CD4-positive, alpha-beta T cell treated with Interferon gamma for 1 hour (primary cell): Measurements from ENCODE around the gene TBXA2R.
"Not testable (repeated sequence)": the region's sequence is repeated elsewhere in the genome, so short reads cannot be mapped to it uniquely, and the experiment has no call there.

Experiments used
- DNase-seq: peaks from one replicate; pipeline ENCODE4 v3.0.0-alpha.2; 2020

The TBXA2R gene

GRCh38 chr19:3576696-3577443, 29.8 kb downstream of the TBXA2R start:
- DNase-seq, result no peak

- no peak for DNase-seq
Observed at GRCh38 chr19:3575949-3576673, 30.6 kb downstream of the TBXA2R start.

- no peak for DNase-seq
Observed at GRCh38 chr19:3575260-3575741, 31.4 kb downstream of the TBXA2R start.

DNA sequence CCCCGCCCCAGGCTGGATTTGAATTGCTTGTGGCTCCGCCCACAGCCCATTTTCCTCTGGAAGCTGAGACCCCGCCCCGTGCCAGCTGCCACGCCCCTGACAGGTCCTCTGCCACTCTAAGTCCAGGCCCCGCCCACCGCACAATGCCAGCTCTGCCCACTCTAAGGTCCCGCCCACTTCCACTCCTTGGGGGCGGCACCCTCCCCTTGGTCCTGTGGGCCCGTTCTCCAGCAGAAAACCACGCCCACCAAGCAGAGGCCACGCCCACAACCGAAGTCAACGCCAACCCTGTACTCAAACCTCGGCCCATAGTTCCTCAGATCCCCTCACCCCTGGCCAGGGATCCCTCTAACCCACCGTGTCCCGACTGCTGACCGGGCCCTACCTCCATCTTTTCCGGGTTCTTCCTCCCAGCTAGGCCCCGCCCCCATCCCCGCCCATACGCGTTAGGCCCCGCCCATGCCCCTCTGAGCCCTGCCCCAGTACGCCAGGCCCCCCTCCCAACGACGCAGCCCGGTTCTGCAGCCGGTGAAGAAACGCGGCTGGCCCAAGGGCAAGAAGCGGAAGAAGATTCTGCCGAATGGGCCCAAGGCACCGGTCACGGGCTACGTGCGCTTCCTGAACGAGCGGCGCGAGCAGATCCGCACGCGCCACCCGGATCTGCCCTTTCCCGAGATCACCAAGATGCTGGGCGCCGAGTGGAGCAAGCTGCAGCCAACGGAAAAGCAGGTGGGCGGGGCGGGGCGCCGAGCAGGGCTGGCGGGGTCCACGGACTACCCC, 32.6 kb downstream of the TBXA2R start:
- DNase-seq, result peak; percentile 91

GRCh38 chr19:3573162-3573857, 33.4 kb downstream of the TBXA2R start:
- DNase-seq, result no peak

DNA sequence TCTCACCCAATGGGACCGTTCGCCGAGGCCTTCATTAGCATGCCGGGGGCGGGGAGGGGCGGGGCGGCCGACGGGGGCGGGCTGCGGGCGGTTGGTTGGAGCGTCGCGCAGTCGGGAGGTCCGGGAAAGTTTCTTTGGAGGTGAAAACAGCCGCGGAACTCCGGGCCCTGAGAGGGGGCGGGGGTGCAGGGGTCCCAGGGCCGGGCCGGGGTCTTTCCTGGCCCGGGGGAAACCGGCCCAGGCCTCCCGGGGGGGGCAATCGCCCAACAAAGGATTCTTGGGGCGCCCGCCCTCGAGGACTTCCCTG, 33.9 kb downstream of the TBXA2R start, which contains the start of gene HMG20B:
Gene HMG20B (plus strand): TSS at position 90 of the 307 bp plus-strand sequence. CDS start 366 bp downstream, outside the sequence.
- DNase-seq, result no peak

DNA sequence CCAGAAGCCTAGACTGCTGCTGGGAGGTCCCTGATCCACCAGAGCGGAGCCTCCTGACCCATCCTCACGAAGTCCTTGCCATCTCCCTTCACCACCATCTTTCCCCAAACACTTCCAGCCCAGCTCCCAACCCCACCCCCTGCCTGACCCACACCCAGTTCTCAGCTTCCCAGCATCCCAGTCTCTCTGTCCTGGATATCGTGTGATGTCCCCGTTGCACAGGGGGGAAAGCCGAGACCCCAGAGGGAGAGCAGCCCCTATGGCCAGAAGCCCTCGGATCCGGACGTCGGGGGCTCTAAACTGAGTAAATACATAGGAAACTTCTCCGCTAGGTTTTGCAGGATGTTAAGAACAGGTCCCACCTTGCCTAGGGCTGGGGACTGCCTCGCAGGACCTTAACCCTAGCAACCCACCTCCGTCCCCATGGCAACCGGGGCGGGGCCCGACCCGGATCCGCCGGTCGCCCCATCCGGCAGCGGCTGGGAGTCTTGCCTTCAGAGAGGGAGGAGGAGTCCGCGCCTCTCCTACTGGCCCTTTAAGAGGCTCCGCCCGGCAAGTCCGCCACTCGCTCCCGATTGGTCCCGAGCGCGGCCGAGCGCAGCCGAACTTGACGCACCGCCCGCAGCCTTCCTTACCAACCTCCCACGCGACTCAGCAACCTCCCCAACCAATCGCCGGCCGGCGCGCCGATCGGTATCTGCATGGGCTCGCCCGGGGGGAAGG, 34.4 kb downstream of the TBXA2R start:
- peak; percentile 100 for DNase-seq

- DNase-seq, result no peak
Observed at GRCh38 chr19:3570606-3571011, 36.1 kb downstream of the TBXA2R start.

DNA sequence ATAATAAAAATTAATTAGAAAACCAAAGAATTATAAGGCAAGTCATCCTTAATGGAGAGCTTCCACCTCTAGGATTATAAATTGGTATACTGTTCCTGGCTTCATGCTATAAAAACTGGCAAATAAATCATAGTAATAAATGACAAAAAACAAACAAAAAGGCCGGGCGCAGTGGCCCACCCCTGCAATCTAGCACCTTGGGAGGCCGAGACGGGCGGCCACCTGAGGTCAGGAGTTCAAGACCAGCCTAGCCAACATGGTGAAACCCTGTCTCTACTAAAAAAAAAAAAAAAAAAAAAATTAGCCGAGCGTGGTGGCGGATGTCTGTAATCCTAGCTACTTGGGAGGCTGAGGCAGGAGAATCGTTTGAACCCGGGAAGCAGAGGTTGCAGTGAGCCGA, 36.6 kb downstream of the TBXA2R start:
- DNase-seq, result not testable (repeated sequence)

DNA sequence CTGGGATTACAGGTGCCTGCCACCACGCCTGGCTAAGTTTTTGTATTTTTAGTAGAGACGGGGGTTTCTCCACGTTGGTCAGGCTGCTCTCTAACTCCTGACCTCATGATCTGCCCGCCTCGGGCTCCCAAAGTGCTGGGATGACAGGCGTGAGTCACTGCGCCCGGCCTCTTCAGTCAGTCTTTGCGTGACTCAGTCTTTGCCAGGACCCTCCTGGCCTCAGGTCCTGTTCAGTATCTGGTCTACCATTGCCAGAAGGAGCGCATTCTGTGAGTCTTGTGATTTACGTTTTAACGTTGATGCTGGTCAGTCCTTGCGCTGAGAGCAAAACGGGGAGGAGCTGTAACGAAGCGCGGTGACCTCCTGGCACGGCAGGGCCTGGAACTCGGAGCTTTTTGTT, 41.5 kb downstream of the TBXA2R start:
- no peak for DNase-seq

DNA sequence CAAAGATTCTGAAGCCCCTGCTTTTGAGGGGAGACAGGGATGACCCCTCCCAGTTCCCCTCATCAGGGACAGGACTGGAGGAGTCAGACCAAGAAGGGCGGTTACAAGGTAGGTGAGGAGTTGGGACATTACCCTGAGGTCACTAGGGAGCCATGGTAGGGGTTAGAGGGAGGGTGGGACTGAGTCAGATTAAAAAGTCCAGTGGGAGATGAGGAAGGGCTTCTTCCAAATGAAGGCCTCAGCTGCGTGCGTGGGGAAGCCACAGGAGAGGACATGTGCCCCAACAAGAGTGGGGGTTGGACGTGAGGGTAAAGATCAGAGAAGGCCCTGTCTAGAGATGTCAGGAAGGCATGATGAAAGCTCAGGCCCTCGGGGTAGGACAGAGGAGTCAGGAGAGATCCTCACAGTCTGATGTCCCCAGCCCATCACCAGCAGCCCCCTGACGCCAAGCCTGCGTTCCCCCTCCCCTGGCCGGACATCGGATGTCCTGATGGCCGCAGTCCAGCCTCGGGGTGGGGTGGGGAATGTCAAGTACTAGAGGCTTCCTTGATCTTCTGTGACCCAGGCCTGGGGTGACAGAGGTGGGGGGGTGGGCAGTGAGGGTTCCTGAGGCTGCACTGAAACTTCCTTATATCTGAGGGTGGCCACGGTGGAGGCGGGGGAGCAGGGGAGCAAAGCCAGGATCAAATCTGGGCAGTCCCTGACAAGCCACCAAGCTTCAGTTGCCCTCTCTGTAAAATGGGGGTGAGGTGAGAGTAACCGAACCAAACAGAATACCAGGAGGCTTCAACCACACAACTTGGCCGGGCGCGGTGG, 42.8 kb downstream of the TBXA2R start:
- no peak for DNase-seq

DNA sequence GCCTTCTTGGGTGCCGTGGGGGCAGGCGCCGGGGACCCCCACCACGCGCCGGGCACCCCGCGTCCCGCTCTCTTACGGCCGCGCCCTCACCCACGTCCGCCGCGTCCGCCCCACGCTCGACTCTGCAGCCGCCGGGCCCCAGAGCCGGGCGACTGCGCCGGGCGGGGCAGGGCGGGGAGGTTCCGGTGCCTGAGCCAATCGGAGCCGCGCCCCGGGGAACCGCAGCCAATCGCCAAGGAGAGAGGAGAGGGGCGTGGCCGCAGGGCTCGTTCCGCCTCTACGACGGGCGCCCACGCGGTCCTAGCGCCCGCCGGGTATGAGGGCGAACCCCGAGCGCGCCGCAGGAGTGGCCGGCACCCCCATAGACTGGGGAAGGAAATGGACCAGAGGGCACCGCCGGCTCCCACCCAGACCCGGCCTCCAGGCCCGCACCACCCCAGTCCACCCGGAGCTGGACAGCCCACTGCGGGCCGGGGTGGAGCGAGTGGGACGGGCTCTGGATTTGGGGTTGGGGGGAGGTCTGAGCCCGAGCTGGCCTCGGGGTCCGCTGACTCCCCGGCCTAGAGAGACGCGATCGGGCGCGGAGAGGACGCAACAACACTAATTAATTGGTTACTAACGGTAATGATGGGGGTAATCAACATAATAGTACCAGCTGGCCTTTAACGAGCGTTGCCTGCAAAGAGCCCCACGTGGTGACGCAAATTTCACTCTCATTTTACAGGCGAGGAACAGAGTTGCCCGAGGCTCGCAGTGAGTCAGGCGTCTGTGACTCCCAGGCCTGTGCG, 49.0 kb downstream of the TBXA2R start, which contains the start of gene MFSD12:
Gene MFSD12 (minus strand): TSS at position 126 of the 788 bp plus-strand sequence. CDS start 183 bp downstream, outside the sequence.
- DNase-seq, result peak; percentile 90

DNA sequence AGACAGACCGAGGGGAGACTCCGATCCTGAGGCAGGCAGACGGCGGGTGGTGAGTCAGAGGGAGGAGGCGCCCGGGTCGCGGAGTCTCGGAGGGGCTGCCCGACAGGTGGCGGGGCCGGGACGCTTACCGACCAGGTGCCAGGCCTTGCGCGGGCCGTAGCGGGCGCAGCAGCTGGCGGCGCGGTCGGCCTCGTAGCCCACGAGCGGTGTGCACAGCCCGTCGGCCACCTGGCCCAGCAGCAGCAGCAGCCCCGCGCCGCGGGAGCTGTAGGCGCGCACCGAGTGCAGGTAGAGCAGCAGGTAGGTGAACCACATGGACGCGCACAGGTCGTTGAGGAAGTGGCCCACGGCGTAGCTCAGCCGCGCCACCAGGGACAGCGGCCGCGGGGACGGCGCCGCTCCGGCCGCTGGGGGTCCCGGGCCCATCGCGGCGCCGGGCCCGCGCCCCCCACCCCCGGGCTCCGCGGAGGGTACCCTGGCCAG, 49.7 kb downstream of the TBXA2R start:
- peak; percentile 51 for DNase-seq

DNA sequence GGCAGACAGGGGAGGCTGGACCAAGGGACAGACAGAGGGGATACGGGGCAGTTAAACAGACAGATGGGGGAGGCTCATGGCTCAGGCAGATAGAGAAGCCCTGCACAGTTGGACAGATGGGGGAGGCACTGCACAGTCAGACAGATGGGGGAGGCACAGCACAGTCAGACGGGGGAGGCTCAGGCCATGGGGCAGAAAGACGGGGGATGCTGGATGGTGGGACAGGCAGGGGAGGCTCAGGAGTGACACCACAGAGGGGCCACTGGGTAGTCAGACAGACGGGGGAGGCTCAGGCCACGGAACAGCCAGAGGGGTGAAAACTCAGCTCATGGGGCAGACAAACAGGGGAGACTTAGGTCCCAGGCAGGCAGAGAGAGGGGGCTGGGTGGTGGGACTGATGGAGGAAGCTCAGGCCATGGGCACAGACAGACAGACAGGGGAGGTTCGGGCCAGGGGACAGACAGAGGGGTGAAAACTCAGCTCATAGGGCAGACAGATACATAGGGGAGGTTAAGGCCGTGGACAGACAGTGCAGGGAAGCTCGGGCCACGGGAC, 50.2 kb downstream of the TBXA2R start:
- no peak for DNase-seq

- no peak for DNase-seq
Observed at GRCh38 chr19:3555653-3556422, 50.8 kb downstream of the TBXA2R start.

DNA sequence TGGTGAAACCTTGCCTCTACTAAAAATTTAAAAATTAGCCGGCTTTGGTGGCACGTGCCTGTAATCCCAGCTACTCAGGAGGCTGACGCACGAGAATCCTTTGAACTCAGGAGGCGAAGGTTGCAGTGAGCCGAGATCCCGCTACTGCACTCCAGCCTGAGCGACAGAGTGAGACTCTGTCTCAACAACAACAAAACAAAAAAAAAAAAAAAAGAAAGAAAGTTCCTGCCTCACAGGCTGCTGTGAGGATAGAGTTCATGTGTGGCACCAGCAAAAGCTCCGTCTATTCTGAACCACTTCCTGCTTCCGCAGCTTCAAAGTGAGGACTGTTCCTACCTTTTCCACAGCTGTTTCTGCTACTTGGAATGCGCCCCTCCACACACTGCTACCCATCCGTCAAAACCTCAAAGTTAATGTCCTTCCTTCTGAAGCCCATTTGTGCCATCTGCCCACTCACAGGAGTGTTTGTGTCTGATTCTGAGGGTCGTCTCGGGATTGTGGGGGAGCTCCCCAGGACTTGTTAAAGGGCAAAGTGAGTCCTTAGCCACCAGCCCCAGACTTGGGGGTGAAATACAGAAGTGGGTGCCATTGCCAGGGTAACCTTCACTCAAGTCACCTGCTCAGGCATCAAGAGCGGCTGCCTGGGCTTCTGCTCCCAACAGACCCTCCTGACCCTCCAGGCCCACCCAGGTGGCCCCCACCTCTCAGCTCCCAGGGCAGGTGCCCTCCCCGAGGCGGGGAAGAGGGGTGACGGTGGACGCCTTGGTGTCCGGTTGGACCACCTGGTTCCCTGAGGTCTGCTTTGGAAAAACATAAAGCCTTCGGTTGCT, 52.2 kb downstream of the TBXA2R start:
- peak; percentile 51 for DNase-seq

- DNase-seq, result no peak
Observed at GRCh38 chr19:3551792-3552095, 54.9 kb downstream of the TBXA2R start.
